ENCODE measurements around the gene ENAH.
"Not testable (repeated sequence)": the region's sequence is repeated elsewhere in the genome, so short reads cannot be mapped to it uniquely, and the experiment has no call there.

The ENAH gene
- 0 to 7.6 (median 1.3) reads per million in 4 experiments for total RNA-seq

GRCh38 chr1:225652729-225653462, at the start of gene ENAH:
Gene ENAH, minus strand, starts transcription at chr1:225653123. Its CDS starts 433 bp downstream, at chr1:225652690.
- no peak for DNase-seq

- no peak for DNase-seq
Observed at GRCh38 chr1:225700889-225701465, 48.1 kb upstream of the ENAH start.

- DNase-seq: no peak
Observed at GRCh38 chr1:225700164-225700821, 47.4 kb upstream of the ENAH start.

GRCh38 chr1:225699336-225699735, 46.4 kb upstream of the ENAH start:
- no peak for DNase-seq

GRCh38 chr1:225698194-225698593, 45.3 kb upstream of the ENAH start:
- not testable (repeated sequence) for DNase-seq

- DNase-seq: no peak
Observed at GRCh38 chr1:225697428-225697827, 44.5 kb upstream of the ENAH start.

GRCh38 chr1:225695578-225696337, 42.8 kb upstream of the ENAH start:
- DNase-seq: no peak

- DNase-seq: no peak
Observed at GRCh38 chr1:225694151-225694603, 41.3 kb upstream of the ENAH start.

- not testable (repeated sequence) for DNase-seq
Observed at GRCh38 chr1:225693697-225694096, 40.8 kb upstream of the ENAH start.

GRCh38 chr1:225693085-225693696, 40.3 kb upstream of the ENAH start:
- DNase-seq: no peak

- DNase-seq: no peak
Observed at GRCh38 chr1:225692517-225692879, 39.6 kb upstream of the ENAH start.

GRCh38 chr1:225691861-225692516, 39.1 kb upstream of the ENAH start:
- no peak for DNase-seq

- no peak for DNase-seq
Observed at GRCh38 chr1:225691377-225691776, 38.5 kb upstream of the ENAH start.

GRCh38 chr1:225689882-225690459, 37.0 kb upstream of the ENAH start:
- DNase-seq: no peak

GRCh38 chr1:225688345-225688744, 35.4 kb upstream of the ENAH start:
- no peak for DNase-seq

- no peak for DNase-seq
Observed at GRCh38 chr1:225685476-225686176, 32.7 kb upstream of the ENAH start.

GRCh38 chr1:225684741-225685140, 31.8 kb upstream of the ENAH start:
- DNase-seq: no peak

- no peak for DNase-seq
Observed at GRCh38 chr1:225681231-225681630, 28.3 kb upstream of the ENAH start.

GRCh38 chr1:225678545-225678944, 25.6 kb upstream of the ENAH start:
- DNase-seq: no peak

GRCh38 chr1:225677350-225678124, 24.6 kb upstream of the ENAH start:
- DNase-seq: no peak
